GM19467 (cell line): ENCODE measurements around the gene PTGER1.

ENCODE experiments used
- ATAC-seq: cut with Tn5 transposase; IDR thresholded peaks from one replicate; pipeline ENCODE4 v1.9.1; 2021; ENCODE audit warnings: mild to moderate bottlenecking, moderate library complexity; ENCODE audit not compliant: unreplicated experiment

Gene PTGER1

GRCh38 chr19:14442891-14443631 lies 32.1 kb downstream of the PTGER1 start:
- ATAC-seq: no peak

GRCh38 chr19:14441041-14441938 lies 33.9 kb downstream of the PTGER1 start:
- ATAC-seq: no peak

GRCh38 chr19:14440049-14440448 lies 35.1 kb downstream of the PTGER1 start:
- peak; percentile 73 for ATAC-seq

- ATAC-seq: no peak
Measured at GRCh38 chr19:14439014-14439413, 36.1 kb downstream of the PTGER1 start.

- ATAC-seq: no peak
Measured at GRCh38 chr19:14437578-14438140, 37.5 kb downstream of the PTGER1 start.

GRCh38 chr19:14435320-14436050 lies 39.7 kb downstream of the PTGER1 start:
- ATAC-seq: no peak

- no peak for ATAC-seq
Measured at GRCh38 chr19:14434543-14435319, 40.4 kb downstream of the PTGER1 start.

GRCh38 chr19:14433554-14434501 lies 41.3 kb downstream of the PTGER1 start:
- ATAC-seq: no peak

GRCh38 chr19:14432791-14433553 lies 42.2 kb downstream of the PTGER1 start, which contains the start of gene PKN1:
Gene PKN1, plus strand, starts transcription at chr19:14433306. Its CDS starts 216 bp downstream, at chr19:14433522.
- no peak for ATAC-seq

- no peak for ATAC-seq
Measured at GRCh38 chr19:14430712-14431111, 44.4 kb downstream of the PTGER1 start.

- no peak for ATAC-seq
Measured at GRCh38 chr19:14428882-14429416, 46.2 kb downstream of the PTGER1 start.

GRCh38 chr19:14427461-14427860 lies 47.7 kb downstream of the PTGER1 start:
- ATAC-seq: no peak

GRCh38 chr19:14425696-14426138 lies 49.4 kb downstream of the PTGER1 start:
- ATAC-seq: no peak
